ENCODE data around the gene MYADM.

MYADM gene

GRCh38 chr19:53844849-53845246, 22.8 kb upstream of the MYADM start:
- no peak overlapping the region for H3K4me2 ChIP-seq (ENCODE audit: low read length)
- no peaks in the 10 kb centered on the region for H3K79me2 ChIP-seq
- TF ChIP-seq CTCF (IDR thresholded peaks at IDR 0.05) = no peak
- H2AFZ ChIP-seq = no peak overlapping the region
- peaks cover 6% of the 10 kb centered on the region for H3K4me1 ChIP-seq
- H3K27ac ChIP-seq = no peak overlapping the region
- no peak overlapping the region for H3K9ac ChIP-seq
- H3K4me3 ChIP-seq (ENCODE audit: low read depth, low read length) = no peak overlapping the region
- H3K36me3 ChIP-seq (ENCODE audit: control insufficient read depth, insufficient read depth, low read length) = no peaks in the 10 kb centered on the region
- no peaks in the 10 kb centered on the region for H3K27me3 ChIP-seq (ENCODE audit: control insufficient read depth, insufficient read depth, low read length)
- no peaks in the 10 kb centered on the region for H3K9me3 ChIP-seq (ENCODE audit: control insufficient read depth, low read length)

GRCh38 chr19:53847555-53847954, 20.1 kb upstream of the MYADM start:
- Histone ChIP-seq H3K9ac (no peak overlapping the region), H3K4me2 (ENCODE audit: low read length) (no peak overlapping the region), H2AFZ (no peak overlapping the region), H3K4me3 (ENCODE audit: low read depth, low read length) (no peak overlapping the region), H3K27me3 (ENCODE audit: control insufficient read depth, insufficient read depth, low read length) (no peaks in the 10 kb centered on the region), H3K27ac (no peak overlapping the region), H3K4me1 (peaks cover 6% of the 10 kb centered on the region), H3K9me3 (ENCODE audit: control insufficient read depth, low read length) (no peaks in the 10 kb centered on the region), H3K36me3 (ENCODE audit: control insufficient read depth, insufficient read depth, low read length) (no peaks in the 10 kb centered on the region), H3K79me2 (no peaks in the 10 kb centered on the region)
- TF ChIP-seq CTCF (IDR thresholded peaks at IDR 0.05) = no peak

- peak overlapping the region; percentile 16 for H3K27ac ChIP-seq
- peak overlapping the region; percentile 22 for H3K4me2 ChIP-seq (ENCODE audit: low read length)
- no peak overlapping the region for H3K9ac ChIP-seq
- H3K9me3 ChIP-seq (ENCODE audit: control insufficient read depth, low read length) = no peaks in the 10 kb centered on the region
- H2AFZ ChIP-seq = no peak overlapping the region
- no peaks in the 10 kb centered on the region for H3K79me2 ChIP-seq
- H3K36me3 ChIP-seq (ENCODE audit: control insufficient read depth, insufficient read depth, low read length) = no peaks in the 10 kb centered on the region
- no peaks in the 10 kb centered on the region for H3K27me3 ChIP-seq (ENCODE audit: control insufficient read depth, insufficient read depth, low read length)
- no peaks in the 10 kb centered on the region for H3K4me1 ChIP-seq
- no peak overlapping the region for H3K4me3 ChIP-seq (ENCODE audit: low read depth, low read length)
- TF ChIP-seq CTCF (IDR thresholded peaks at IDR 0.05) = no peak
These were observed 18.4 kb upstream of the MYADM start for GRCh38 chr19:53849237-53849676.

GRCh38 chr19:53853707-53854106, 14.0 kb upstream of the MYADM start:
- Histone ChIP-seq H3K4me3 (ENCODE audit: low read depth, low read length) (no peak overlapping the region), H3K27me3 (ENCODE audit: control insufficient read depth, insufficient read depth, low read length) (no peaks in the 10 kb centered on the region), H3K9me3 (ENCODE audit: control insufficient read depth, low read length) (no peaks in the 10 kb centered on the region), H3K27ac (no peak overlapping the region), H3K9ac (no peak overlapping the region), H3K4me2 (ENCODE audit: low read length) (no peak overlapping the region), H3K79me2 (no peaks in the 10 kb centered on the region), H3K36me3 (ENCODE audit: control insufficient read depth, insufficient read depth, low read length) (no peaks in the 10 kb centered on the region), H2AFZ (no peak overlapping the region), H3K4me1 (no peaks in the 10 kb centered on the region)
- TF ChIP-seq CTCF (IDR thresholded peaks at IDR 0.05) = no peak

- H3K27me3 ChIP-seq (ENCODE audit: control insufficient read depth, insufficient read depth, low read length) = no peaks in the 10 kb centered on the region
- no peak overlapping the region for H3K27ac ChIP-seq
- H2AFZ ChIP-seq = no peak overlapping the region
- no peak for TF ChIP-seq CTCF (IDR thresholded peaks at IDR 0.05)
- no peaks in the 10 kb centered on the region for H3K36me3 ChIP-seq (ENCODE audit: control insufficient read depth, insufficient read depth, low read length)
- H3K9me3 ChIP-seq (ENCODE audit: control insufficient read depth, low read length) = no peaks in the 10 kb centered on the region
- H3K4me2 ChIP-seq (ENCODE audit: low read length) = no peak overlapping the region
- no peak overlapping the region for H3K4me3 ChIP-seq (ENCODE audit: low read depth, low read length)
- H3K4me1 ChIP-seq = peaks cover 8% of the 10 kb centered on the region
- no peak overlapping the region for H3K9ac ChIP-seq
- no peaks in the 10 kb centered on the region for H3K79me2 ChIP-seq
These were observed 3.3 kb upstream of the MYADM start for GRCh38 chr19:53864308-53864836.

Measured in parathyroid adenoma (tissue), 2 donors.